Mesodermal cell (in vitro differentiated cells): ENCODE results near the gene PACSIN2.

ENCODE experiments used
- H3K27ac ChIP-seq: 2 replicates; pipeline ENCODE4 v1.7.0; 2013; ENCODE audit warnings: mild to moderate bottlenecking, low read depth, low read length, moderate library complexity; ENCODE audit not compliant: severe bottlenecking
- H3K36me3 ChIP-seq: 2 replicates; pipeline ENCODE4 v1.7.1; 2013; ENCODE audit warnings: mild to moderate bottlenecking, low read length, moderate library complexity; ENCODE audit not compliant: control insufficient read depth, insufficient read depth
- H3K4me1 ChIP-seq: one replicate; pipeline ENCODE4 v1.7.1; 2013; ENCODE audit warnings: mild to moderate bottlenecking, low read length; ENCODE audit not compliant: insufficient read depth, control insufficient read depth, poor library complexity, severe bottlenecking
- H3K4me3 ChIP-seq: 2 replicates; pipeline ENCODE4 v1.7.0; 2013; ENCODE audit warnings: low read length, control low read depth, mild to moderate bottlenecking; ENCODE audit not compliant: insufficient read depth, poor library complexity, severe bottlenecking; ENCODE audit errors: extremely low read depth
- H3K9me3 ChIP-seq: 2 replicates; pipeline ENCODE4 v1.7.1; 2013; ENCODE audit warnings: mild to moderate bottlenecking, low read length, moderate library complexity; ENCODE audit not compliant: control insufficient read depth
- WGBS, 2 experiments: methylation state at CpG; one replicate each; pipeline ENCODE4 v1.1.5; 2013; ENCODE audit warnings: missing lambda C conversion rate in 2 of 2; ENCODE audit not compliant: insufficient coverage in 2 of 2; 5-methylcytosine and 5-hydroxymethylcytosine counted together

PACSIN2 gene

DNA sequence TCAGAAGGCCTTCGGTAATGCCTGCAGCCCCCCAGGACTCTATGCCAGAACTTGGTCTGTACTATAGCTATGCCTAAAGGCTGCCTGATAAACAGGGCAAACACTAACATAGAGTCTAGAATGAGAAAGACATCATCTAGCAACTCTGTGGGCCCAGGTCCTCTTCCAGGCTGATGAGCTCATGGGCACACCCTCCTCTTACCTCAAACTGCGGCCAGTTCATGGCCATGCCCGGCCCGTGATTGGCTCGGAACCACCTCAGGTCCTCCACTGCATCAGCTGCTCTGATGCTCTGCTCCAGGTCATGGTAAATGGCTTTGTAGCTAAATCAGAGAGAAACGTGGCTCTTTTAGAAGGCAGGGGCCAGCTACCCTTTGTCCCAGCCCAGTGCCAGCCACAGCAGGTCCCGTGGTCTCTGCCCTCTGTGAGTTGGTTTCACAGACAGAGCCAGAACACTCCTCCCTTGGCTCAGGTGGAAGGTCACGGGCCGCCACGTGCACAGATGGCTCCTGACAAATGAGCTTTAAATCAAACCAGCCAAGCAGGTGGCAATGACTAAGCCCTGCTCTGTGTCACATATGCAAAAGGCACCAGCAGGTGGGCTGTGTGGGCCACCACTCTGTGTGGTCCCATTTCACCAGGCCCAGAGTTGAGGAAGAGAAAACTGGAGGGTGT, 132.8 kb downstream of the PACSIN2 start:
- peaks cover 95% of the 10 kb centered on the region for H3K36me3 ChIP-seq
- H3K4me1 ChIP-seq: peaks cover 10% of the 10 kb centered on the region
- no peak overlapping the region for H3K27ac ChIP-seq
- no peak overlapping the region for H3K4me3 ChIP-seq
- WGBS, 2 experiments: 84 to 87% methylated on average over 10 of the region's 10 CpGs
- H3K9me3 ChIP-seq: no peaks in the 10 kb centered on the region

- H3K36me3 ChIP-seq: peaks cover 96% of the 10 kb centered on the region
- WGBS, 2 experiments: 85 to 94% methylated on average over 9 to 12 of the region's 12 CpGs
- no peaks in the 10 kb centered on the region for H3K9me3 ChIP-seq
- H3K4me3 ChIP-seq: no peak overlapping the region
- H3K27ac ChIP-seq: no peak overlapping the region
- peaks cover 10% of the 10 kb centered on the region for H3K4me1 ChIP-seq
These were observed 133.7 kb downstream of the PACSIN2 start for GRCh38 chr22:42881298-42881697.

DNA sequence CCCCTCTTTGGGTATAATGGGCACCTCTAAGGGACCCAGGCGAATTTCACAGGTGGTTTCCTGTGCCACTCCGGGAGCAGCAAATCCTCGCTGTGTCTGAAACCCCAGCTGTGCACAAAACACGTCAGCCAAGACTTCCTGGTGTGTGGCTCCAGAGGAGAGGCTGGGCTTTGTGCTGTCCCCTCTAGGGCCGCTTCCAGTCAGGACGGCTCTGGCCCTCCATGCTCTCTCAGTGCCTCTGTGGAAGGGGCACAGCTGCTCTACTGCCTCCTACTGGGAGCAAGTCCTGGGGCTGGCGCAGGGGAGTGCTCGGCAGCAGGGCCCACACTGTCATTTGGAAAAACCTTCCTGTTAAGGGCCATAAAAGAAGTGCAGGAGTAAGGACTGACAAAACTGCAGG, 134.1 kb downstream of the PACSIN2 start:
- WGBS, 2 experiments: 90 to 92% methylated on average over 8 of the region's 8 CpGs

DNA sequence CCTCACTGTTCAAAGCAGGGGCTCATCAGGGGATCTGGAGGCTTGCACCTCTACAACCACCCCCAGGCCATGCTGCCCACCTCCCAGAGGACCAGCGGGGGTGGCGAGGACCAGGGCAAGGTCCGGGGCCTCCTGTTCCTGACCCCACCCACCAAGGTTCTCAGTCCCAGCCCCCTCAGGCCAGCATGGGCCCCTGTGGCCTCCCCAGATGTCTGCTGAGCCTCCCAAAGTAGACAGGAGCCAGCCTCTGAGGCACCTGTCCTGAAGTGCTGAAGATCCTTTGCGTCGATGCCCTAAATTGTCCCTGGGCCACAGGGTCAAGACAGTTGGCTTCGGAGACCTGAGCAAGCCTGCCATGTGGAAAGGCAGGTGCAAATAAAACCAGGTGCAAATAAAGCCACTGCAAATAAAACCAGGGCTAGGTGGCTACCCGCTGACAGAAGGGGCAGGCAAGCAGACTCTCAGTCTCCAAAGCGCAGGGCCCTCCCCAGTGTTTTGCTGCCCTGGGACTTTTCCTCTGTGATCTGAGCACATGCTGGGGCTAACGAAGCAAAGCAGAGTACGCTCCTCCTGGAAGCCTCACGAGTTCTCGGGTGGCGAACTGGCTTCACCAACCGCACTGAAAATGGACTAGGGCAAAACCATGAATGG, 135.5 kb downstream of the PACSIN2 start:
- no peak overlapping the region for H3K4me3 ChIP-seq
- H3K9me3 ChIP-seq: no peaks in the 10 kb centered on the region
- WGBS, 2 experiments: 87 to 98% methylated on average over 13 to 14 of the region's 14 CpGs
- H3K4me1 ChIP-seq: no peaks in the 10 kb centered on the region
- no peak overlapping the region for H3K27ac ChIP-seq
- H3K36me3 ChIP-seq: peaks cover 97% of the 10 kb centered on the region

More for the DNA sequence above, 134.1 kb downstream of the PACSIN2 start:
- Histone ChIP-seq H3K9me3 (no peaks in the 10 kb centered on the region), H3K27ac (no peak overlapping the region), H3K36me3 (peaks cover 96% of the 10 kb centered on the region), H3K4me3 (no peak overlapping the region), H3K4me1 (peaks cover 8% of the 10 kb centered on the region)

DNA sequence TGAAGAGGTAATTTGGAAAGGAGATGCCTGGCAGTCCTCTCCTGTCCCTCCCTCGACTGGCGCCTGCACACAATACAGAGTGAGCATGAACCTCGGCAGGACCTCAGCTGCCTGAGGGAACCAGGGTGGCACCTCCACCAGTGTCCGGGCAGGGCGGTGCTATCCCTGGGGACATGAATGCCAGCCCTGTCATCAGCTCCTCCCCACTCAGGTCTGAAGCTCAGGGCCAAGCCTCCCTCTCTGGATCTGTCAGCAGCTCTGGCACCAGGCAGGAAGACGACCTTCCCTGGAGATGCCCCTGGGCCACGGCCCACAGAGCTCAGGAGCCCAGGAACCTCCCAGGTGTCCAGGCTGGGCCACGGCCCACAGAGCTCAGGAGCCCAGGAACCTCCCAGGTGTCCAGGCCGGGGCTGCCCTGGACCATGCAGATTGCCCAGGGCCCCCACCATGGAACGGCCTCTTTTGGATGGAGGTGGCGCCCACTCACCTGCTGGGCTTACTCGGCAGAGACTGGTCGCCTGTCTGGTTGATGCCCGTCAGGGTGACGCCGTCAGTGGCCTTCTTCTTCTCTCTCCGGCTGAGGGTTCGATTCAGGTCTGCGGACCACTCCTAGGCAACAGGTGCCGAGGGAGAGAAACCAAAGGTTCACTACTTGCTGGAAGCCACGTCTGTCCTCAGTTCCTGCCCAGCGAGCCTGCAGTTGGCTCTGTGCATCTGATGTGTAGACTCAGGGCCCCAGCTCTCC, 136.2 kb downstream of the PACSIN2 start:
- 91 to 94% methylated on average over 21 to 22 of the region's 22 CpGs for WGBS, 2 experiments
- peaks cover 97% of the 10 kb centered on the region for H3K36me3 ChIP-seq

DNA sequence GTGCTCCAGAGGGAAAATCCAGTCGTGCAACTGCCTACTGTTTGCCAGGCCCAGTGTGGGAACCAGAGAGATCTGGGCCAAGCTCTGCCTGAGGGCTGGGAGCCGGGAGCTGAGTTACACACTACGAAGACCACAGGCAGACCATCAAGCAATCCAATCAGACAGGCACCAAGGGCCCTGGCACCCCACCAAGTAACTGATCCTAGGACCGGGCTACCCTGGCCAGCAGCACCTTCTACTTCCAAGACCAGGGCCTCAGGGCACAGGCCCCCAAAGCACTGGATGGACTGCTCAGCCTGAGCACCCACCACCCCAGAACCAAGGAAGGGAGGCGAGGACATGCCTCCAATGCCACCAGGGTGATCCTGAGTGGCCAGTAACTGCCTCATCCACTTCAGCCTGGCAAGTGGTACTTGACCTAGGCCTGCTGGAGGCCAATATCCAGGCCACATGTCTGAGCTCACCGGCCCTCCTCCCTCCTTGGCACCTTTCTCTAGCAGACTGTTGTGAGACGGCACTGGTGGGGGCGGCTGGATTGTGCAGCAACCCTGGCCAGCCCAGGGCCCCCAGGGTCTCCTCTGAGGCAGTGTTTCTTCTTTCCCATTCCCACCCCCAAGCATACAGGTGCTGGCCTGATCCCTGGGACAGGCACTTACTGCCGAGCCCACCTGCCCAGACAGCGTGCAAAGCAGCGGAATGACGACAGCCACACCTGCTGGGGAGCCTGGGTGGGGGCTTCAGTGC, 137.2 kb downstream of the PACSIN2 start:
- H3K4me1 ChIP-seq: no peaks in the 10 kb centered on the region
- no peak overlapping the region for H3K27ac ChIP-seq
- 90 to 91% methylated on average over 6 to 10 of the region's 12 CpGs for WGBS, 2 experiments
- H3K9me3 ChIP-seq: no peaks in the 10 kb centered on the region
- no peak overlapping the region for H3K4me3 ChIP-seq
- peaks cover 97% of the 10 kb centered on the region for H3K36me3 ChIP-seq

More for the DNA sequence above, 136.2 kb downstream of the PACSIN2 start:
- no peaks in the 10 kb centered on the region for H3K4me1 ChIP-seq
- no peaks in the 10 kb centered on the region for H3K9me3 ChIP-seq
- H3K27ac ChIP-seq: no peak overlapping the region
- no peak overlapping the region for H3K4me3 ChIP-seq

- H3K27ac ChIP-seq: no peak overlapping the region
- WGBS, 2 experiments: 91 to 95% methylated on average over 5 to 6 of the region's 8 CpGs
- H3K36me3 ChIP-seq: peaks cover 97% of the 10 kb centered on the region
- no peaks in the 10 kb centered on the region for H3K9me3 ChIP-seq
- H3K4me3 ChIP-seq: no peak overlapping the region
- no peaks in the 10 kb centered on the region for H3K4me1 ChIP-seq
These were observed 137.8 kb downstream of the PACSIN2 start for GRCh38 chr22:42877158-42877557.

DNA sequence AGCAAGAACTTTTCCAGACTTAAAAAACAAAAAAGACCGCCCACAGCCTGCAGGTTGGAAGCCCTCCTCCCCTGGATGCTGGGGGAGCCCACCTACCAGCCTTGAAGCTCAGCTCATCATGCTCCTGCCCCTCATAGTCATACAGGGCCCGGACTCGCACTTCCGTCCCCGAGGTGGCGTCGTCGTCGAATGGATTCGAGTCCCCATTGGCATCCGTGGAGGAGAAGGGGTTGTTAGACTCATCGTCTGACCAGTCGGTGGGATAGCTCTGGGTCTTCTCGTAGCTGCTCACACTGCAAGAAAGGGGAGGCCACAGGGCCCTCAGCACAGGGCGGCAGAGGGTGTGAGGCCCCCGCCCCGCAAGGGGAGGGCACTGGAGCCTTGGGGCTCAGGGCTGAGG, 138.9 kb downstream of the PACSIN2 start:
- no peak overlapping the region for H3K27ac ChIP-seq
- H3K9me3 ChIP-seq: no peaks in the 10 kb centered on the region
- no peak overlapping the region for H3K4me3 ChIP-seq
- 96 to 97% methylated on average over 17 of the region's 17 CpGs for WGBS, 2 experiments
- no peaks in the 10 kb centered on the region for H3K4me1 ChIP-seq
- peaks cover 99% of the 10 kb centered on the region for H3K36me3 ChIP-seq

DNA sequence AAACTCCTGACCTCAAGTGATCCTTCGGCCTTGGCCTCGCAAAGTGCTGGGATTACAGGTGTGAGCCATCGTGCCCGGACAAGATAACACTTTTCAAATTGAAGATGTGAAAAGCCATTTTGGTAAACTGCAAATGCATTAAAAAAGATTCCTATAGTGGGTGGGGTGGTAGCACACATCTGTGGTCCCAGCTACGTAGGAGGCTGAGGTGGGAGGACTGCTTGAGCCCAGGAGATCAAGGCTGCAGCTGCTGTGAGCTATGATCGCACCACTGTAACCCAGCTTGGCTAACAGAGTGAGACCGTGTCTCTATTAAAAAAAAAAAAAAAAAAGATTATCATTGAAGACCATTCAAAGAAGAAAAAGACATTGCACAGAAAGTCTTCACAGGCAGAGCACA, 140.9 kb downstream of the PACSIN2 start:
- Histone ChIP-seq H3K9me3 (no peaks in the 10 kb centered on the region), H3K36me3 (peaks cover 90% of the 10 kb centered on the region), H3K27ac (no peak overlapping the region), H3K4me3 (no peak overlapping the region), H3K4me1 (no peaks in the 10 kb centered on the region)
- WGBS, 2 experiments: 93 to 97% methylated on average over 6 to 7 of the region's 7 CpGs

DNA sequence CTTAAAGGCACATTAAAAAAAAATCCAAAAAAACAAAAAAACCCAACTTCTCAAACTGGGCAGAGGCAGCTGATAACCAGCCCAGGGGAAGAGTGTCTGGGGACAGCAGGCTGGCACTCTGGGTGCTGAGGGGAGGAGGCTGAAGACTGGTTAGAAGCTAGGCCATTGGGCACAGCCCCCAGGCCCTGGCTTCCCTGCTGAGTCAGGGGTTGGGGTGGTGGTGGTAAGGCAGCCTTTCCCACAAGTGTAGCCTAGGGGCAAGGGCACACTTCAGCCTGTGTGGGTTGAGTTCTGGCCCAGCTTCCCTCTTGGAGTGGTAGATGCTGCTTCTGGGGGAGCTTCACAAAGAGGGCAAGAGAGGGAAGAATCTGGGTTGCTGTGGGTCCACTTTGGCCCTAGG, 141.6 kb downstream of the PACSIN2 start:
- peaks cover 88% of the 10 kb centered on the region for H3K36me3 ChIP-seq

More for the DNA sequence above, 141.6 kb downstream of the PACSIN2 start:
- no peaks in the 10 kb centered on the region for H3K9me3 ChIP-seq
- no peak overlapping the region for H3K27ac ChIP-seq
- H3K4me3 ChIP-seq: no peak overlapping the region
- no peaks in the 10 kb centered on the region for H3K4me1 ChIP-seq
